NCI-H345 (cell line): Measurements from ENCODE around the gene VMAC.

ENCODE experiments used
- DNase-seq: peaks from one replicate; lab custom pipeline; 2025; lab: John Stamatoyannopoulos, UW

Gene VMAC

GRCh38 chr19:5905114-5905778 lies 574 bp downstream of the VMAC start:
- no peak for DNase-seq

- DNase-seq, result no peak
Measured at GRCh38 chr19:5907241-5907640, 2.6 kb downstream of the VMAC start.

DNA sequence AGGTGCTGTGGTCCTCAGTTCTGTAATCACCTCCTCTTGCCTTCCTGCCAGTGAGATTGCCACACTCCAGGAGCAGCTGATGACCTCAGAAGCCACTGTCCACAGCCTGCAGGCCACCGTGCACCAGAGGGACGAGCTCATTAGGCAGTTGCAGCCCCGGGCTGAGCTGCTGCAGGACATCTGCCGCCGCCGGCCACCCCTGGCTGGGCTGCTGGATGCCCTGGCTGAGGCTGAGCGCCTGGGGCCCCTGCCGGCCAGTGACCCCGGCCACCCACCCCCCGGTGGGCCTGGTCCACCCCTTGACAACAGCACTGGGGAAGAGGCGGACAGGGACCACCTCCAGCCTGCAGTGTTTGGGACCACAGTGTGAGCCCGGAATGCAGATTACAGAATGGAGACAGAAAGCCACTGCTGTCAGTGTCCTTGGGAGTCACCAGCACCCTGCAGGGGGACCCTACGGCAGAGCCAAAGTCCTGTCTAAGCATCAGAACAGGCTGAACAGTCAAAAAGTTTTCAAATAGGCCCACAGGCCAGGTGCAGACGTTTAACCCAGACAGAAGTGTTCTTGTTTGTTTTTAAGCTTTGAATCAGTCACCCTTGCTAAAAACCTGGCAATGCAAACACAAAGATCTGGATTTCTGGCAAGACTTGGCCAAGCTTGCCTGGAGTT lies 4.2 kb downstream of the VMAC start:
- no peak for DNase-seq

GRCh38 chr19:5910638-5910907 lies 5.9 kb downstream of the VMAC start:
- no peak for DNase-seq

DNA sequence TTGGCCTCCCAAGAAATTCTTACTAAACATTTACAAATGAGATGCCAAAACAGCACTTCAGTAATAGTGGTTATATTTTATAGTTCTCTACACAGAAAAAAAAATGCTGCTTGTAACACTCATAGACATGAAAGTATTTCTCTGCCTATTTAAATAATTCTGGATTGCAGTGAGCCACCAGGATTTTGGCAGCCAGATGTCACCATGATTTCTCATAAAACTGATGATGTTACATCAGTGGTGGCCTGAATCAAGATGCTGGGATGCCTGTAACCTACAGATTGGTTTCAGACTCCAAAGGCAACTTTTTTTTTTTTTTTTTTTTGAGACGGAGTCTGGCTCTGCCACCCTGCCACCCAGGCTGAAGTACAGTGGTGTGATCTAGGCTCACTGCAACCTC lies 6.7 kb downstream of the VMAC start:
- no peak for DNase-seq

DNA sequence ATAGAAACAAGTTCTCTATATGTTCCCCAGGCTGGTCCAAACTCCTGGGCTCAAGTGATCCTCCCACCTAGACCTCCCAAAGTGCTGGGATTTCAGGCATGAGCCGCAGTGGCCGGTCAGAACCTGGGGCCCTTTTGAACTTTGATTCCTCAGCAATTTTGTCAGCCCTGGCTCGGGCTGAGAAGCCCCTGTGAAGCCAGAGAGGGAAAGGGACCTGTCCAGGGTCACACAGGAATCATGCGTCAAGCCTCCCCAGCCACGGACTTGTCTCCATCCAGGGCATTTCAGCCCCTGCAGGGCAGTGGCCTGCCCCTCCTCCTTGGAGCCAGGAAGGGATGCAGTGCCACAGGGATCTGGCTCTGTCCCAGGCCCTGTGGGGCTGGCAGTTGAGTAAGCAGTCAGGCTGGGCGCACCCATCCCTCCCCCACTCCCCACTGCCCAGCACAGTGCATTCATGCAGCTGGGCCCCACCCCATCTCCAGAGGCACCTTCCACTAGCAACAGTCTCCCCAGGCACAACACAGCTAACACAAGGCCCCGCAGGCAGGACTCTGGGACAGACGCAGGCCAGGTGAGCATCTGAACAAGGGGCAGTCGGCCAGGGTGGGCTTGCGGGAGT lies 9.2 kb downstream of the VMAC start, which contains the start of gene CAPS:
Gene CAPS (plus strand): TSS at position 516 of the 619 bp plus-strand sequence. CDS start 153 bp downstream, outside the sequence.
- no peak for DNase-seq

- DNase-seq, result no peak
Measured at GRCh38 chr19:5914358-5914774, 9.7 kb downstream of the VMAC start.

- no peak for DNase-seq
Measured at GRCh38 chr19:5914946-5915781, 10.5 kb downstream of the VMAC start.

GRCh38 chr19:5915782-5916165 lies 11.1 kb downstream of the VMAC start:
- no peak for DNase-seq

- DNase-seq, result no peak
Measured at GRCh38 chr19:5916181-5916708, 11.6 kb downstream of the VMAC start.

- DNase-seq, result no peak
Measured at GRCh38 chr19:5917431-5918107, 12.9 kb downstream of the VMAC start.

- no peak for DNase-seq
Measured at GRCh38 chr19:5918463-5919079, 13.9 kb downstream of the VMAC start.

- DNase-seq, result no peak
Measured at GRCh38 chr19:5921516-5922160, 17.0 kb downstream of the VMAC start.

- DNase-seq, result no peak
Measured at GRCh38 chr19:5922161-5922545, 17.5 kb downstream of the VMAC start.

- no peak for DNase-seq
Measured at GRCh38 chr19:5923356-5923755, 18.7 kb downstream of the VMAC start.

DNA sequence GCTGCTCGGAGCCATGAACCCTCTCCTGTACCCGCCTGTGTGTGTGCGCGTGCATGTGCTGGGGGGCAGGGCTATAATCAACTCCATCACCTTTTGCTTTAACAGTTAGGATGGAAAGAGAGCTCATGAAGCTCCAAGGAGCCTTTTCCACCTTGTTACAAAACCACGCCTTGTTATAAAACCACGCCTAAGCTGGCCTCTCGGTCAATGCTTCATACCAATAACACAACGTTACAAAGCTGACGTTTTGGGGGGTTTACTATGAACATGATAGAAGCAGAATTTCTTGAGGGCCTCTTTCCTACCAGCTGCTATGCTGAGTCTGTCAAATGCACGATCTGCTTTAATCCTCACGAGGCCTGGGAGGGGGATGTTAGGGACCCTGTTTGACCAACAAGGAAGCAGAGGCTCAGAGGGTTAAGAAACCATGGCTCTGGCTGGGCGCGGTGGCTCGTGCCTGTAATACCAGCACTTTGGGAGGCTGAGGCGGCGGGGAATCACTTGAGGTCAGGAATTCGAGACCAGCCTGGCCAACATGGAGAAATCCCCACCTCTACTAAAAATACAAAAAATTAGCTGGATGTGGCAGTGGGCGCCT lies 21.3 kb downstream of the VMAC start:
- DNase-seq, result no peak

GRCh38 chr19:5926641-5927440 lies 22.2 kb downstream of the VMAC start:
- DNase-seq, result no peak

DNA sequence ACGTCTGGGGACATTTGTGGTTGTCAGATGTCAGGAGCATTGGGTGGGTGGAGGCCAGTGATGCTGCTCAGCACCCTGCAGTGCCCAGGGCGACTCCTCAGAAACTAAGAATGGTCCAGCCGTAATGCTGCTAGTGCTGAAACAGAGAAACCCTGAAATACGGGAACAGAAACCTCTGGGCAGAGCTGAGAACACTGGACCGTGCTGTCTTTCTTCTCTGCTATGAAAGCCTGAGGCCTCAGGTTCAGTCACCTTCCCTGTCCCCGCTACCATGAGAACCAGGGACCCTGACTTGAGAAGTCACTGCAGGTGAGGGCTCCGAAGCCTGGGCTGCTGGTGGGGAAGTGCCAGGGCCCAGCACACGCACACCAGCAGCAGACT lies 22.8 kb downstream of the VMAC start:
- DNase-seq, result no peak

- no peak for DNase-seq
Measured at GRCh38 chr19:5929179-5929578, 24.5 kb downstream of the VMAC start.

- no peak for DNase-seq
Measured at GRCh38 chr19:5929625-5930024, 25.0 kb downstream of the VMAC start.
